Keratinocyte (primary cell): ENCODE data around the gene NPPC.

Source experiments
- CTCF ChIP-seq, 3 experiments: IDR thresholded peaks in 1 of 3; conservative IDR thresholded peaks in 1 of 3; optimal IDR thresholded peaks in 1 of 3; 2 replicates in 2 of 3; 3 replicates in 1 of 3; pipeline versions ENCODE3 to v1.5.1; 2011; ENCODE audit warnings: low read length in 3 of 3, mild to moderate bottlenecking in 3 of 3, moderate library complexity in 2 of 3, control low read depth in 1 of 3, inconsistent platforms in 1 of 3; ENCODE audit not compliant: insufficient read depth in 2 of 3; ENCODE audit errors: extremely low read depth in 1 of 3
- EZH2 ChIP-seq: IDR thresholded peaks from one replicate; pipeline ENCODE4 v1.6.1; 2012; ENCODE audit warnings: inconsistent platforms, mild to moderate bottlenecking, low read length, moderate library complexity

GRCh38 chr2:231917280-231918066 lies 8.7 kb downstream of the NPPC start:
- TF ChIP-seq CTCF (optimal IDR thresholded peaks at IDR 0.05 in 1 of 3, IDR thresholded peaks at IDR 0.05 in 1 of 3, conservative IDR thresholded peaks at IDR 0.05 in 1 of 3; ENCODE audit: extremely low read depth in 1 of 3, insufficient read depth in 2 of 3, low read length in 3 of 3) (no peak), EZH2 (no peak)
